Limb (tissue), 2 donors: ENCODE data around the gene SLC25A1.

ENCODE experiments used
- DNase-seq, 2 donors: peaks; one replicate each; pipeline ENCODE4 v3.0.0-alpha.2; 2016; ENCODE audit errors: extremely low spot score in 2 of 2

Gene SLC25A1

GRCh38 chr22:19178657-19179496 lies at the start of gene SLC25A1:
SLC25A1 (minus strand) TSS chr22:19178736; CDS start chr22:19178673, 63 bp downstream.
- peak; percentile 83 to 93 for DNase-seq

- no peak for DNase-seq
These were observed 49.6 kb upstream of the SLC25A1 start for GRCh38 chr22:19228179-19228578.

GRCh38 chr22:19226428-19226827 lies 47.9 kb upstream of the SLC25A1 start:
- no peak for DNase-seq

GRCh38 chr22:19225560-19225959 lies 47.0 kb upstream of the SLC25A1 start:
- DNase-seq: no peak

- DNase-seq: no peak
These were observed 46.4 kb upstream of the SLC25A1 start for GRCh38 chr22:19224985-19225384.

- no peak for DNase-seq
These were observed 46.0 kb upstream of the SLC25A1 start for GRCh38 chr22:19224557-19224956.

- DNase-seq: no peak
These were observed 45.1 kb upstream of the SLC25A1 start for GRCh38 chr22:19223617-19224016.

- no peak for DNase-seq
These were observed 44.6 kb upstream of the SLC25A1 start for GRCh38 chr22:19223110-19223509.

- no peak for DNase-seq
These were observed 43.9 kb upstream of the SLC25A1 start for GRCh38 chr22:19222242-19223005.

GRCh38 chr22:19220867-19221266 lies 42.3 kb upstream of the SLC25A1 start:
- no peak for DNase-seq

GRCh38 chr22:19218541-19219233 lies 40.2 kb upstream of the SLC25A1 start:
- DNase-seq: no peak

GRCh38 chr22:19216579-19216978 lies 38.0 kb upstream of the SLC25A1 start:
- DNase-seq: no peak

GRCh38 chr22:19215360-19215759 lies 36.8 kb upstream of the SLC25A1 start:
- no peak for DNase-seq

- no peak for DNase-seq
These were observed 35.5 kb upstream of the SLC25A1 start for GRCh38 chr22:19214078-19214473.

- no peak for DNase-seq
These were observed 35.0 kb upstream of the SLC25A1 start for GRCh38 chr22:19213442-19214077.

- no peak for DNase-seq
These were observed 34.5 kb upstream of the SLC25A1 start for GRCh38 chr22:19213001-19213400.

GRCh38 chr22:19212302-19212870 lies 33.9 kb upstream of the SLC25A1 start:
- DNase-seq: no peak

- no peak for DNase-seq
These were observed 31.7 kb upstream of the SLC25A1 start for GRCh38 chr22:19210188-19210587.

- DNase-seq: no peak
These were observed 29.8 kb upstream of the SLC25A1 start for GRCh38 chr22:19208287-19208847.

- DNase-seq: no peak
These were observed 29.3 kb upstream of the SLC25A1 start for GRCh38 chr22:19207884-19208283.

GRCh38 chr22:19207401-19207808 lies 28.9 kb upstream of the SLC25A1 start:
- DNase-seq: no peak
